GM18909 (cell line): ENCODE data around the gene OBP2B.

Experiments used
- ATAC-seq: cut with Tn5 transposase; IDR thresholded peaks from one replicate; pipeline ENCODE4 v1.9.1; 2021; ENCODE audit warnings: mild to moderate bottlenecking; ENCODE audit not compliant: unreplicated experiment, poor library complexity

The OBP2B gene

GRCh38 chr9:133202688-133203453 lies 6.2 kb downstream of the OBP2B start:
- no peak for ATAC-seq

GRCh38 chr9:133202145-133202513 lies 6.9 kb downstream of the OBP2B start:
- ATAC-seq, result no peak

GRCh38 chr9:133201424-133202144 lies 7.5 kb downstream of the OBP2B start:
- no peak for ATAC-seq

- no peak for ATAC-seq
Measured at GRCh38 chr9:133200631-133201030, 8.4 kb downstream of the OBP2B start.

DNA sequence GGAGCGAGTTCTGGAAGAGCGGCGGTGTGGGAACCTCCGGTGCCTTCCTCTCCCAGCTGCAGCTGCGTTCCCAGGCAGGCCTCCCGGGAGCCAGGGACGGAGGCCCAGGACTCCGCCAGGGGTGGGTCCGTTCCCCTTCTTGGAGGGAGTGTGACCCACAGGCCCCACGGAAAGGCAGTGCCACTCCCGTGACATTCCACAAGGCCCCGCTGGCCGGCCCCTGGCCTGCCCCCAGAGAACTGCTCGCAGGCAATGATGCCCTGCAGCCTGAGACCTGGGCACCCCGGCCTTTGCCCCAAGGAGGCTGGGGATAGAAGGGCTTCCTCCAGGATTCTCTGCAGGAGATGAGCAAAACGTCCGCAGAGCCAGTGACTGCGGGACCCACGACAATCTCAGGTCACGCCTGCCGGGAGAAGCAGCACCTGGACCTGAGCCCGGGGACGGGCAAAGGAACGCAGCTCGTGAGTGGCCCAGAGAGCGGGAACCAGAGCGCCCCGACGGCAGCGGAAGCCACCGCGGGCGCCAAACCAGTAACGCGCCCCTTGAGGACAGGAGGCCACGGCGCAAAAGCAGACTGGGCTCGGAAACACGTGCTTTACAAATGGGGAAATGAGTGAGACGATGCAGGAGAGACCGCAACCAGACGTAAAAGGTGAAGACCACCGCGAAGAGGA lies 9.3 kb downstream of the OBP2B start:
- no peak for ATAC-seq

- ATAC-seq, result no peak
Measured at GRCh38 chr9:133195029-133195428, 14.0 kb downstream of the OBP2B start.

DNA sequence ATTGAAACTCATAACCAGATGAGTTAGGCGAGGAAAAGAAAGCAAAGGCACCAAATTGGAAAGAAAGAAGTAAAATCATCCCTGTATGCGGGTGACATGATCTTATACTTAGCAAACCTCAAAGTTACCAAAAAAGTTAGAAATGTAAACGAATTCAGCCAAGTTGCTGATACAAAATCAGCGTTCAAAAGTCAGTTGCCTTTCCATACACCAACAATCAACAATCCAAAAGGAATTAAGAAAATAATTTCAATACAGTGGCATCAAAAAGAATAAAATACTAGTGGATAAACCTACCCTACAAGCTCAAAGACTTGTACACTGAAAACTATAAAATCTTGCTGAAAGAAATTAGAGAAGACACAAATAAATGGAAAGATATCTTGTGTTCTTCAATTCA lies 14.5 kb downstream of the OBP2B start:
- ATAC-seq, result no peak

DNA sequence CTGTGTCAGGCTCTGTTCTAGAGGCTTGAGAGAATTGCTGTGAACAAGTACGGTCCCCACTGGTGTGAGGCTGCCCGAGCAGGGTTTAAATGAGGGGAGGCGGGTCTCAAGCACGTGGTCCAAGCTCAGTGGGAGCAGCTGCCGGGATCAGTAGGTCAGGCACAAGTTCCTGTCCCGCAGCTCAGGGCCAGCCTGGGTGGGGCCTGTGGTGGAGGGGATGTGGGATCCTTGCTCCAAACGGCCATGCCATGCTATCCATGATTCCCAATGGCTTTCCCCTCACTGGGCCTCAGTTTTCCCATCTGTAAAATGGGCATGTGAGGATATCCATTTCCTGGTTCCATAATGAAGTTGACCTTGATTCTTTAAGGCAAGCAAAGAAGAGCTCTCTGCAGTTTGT lies 17.1 kb downstream of the OBP2B start:
- no peak for ATAC-seq

DNA sequence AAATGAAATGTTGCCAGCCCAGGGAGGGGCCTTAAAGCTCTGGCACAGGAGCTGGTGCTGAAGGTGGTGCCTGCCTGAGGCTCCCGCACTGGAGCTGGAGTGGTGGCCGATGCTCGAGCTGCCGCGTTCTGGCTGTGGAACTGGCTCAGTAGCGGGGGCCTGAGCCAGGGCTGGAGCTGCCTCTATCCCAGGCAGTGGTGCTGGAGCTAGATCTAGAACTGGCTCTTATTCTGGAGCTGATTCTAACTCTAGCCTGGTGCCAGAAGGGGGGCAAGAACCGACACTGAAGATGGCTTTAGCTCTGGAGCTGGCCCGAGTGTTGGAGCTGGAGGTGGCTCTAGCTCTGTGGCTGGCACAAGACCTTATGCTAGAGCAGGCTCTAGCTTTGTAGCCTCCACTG lies 19.2 kb downstream of the OBP2B start:
- ATAC-seq, result no peak

- ATAC-seq, result no peak
Measured at GRCh38 chr9:133188843-133189180, 20.2 kb downstream of the OBP2B start.

DNA sequence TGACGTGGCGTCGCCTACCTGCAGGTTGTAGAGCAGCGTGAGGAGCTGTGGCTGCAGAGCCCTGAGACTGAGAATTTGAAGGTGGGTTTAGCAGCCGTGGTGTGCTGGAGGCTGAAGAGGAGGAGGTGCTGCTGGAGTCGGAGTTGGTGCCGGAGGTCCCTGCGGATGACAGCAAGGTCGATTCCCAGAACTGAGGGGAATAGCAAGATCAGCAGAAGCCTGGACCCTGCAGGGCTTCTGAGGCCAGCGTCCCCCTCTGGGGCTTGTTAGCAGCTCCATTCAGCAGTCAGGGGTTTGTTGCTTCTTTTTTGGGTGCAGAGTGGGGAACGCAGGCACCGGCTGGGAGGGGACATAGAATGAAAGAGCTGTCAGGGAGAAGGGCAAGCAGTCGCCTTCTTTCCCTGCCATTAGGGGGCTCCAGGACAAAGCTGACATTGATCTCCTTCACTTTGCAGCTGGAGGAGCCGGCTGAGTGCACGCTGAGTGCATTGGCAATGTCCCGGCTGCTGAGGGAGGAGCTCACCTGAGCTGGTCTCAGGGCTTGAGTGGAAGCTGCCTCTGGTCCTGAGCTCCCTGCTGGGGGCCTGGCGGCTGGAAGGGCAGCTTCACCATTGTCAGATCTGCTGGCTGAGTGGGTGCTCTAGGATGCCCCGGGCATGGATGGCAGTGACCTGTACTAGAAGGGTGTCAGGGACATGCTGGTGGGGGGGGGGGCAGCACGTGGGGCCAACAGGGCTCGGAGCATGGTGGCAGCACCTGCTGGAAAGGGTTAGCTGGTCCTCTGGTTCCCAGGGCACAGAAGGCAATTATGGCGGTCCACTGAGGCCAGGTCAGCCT lies 20.8 kb downstream of the OBP2B start:
- no peak for ATAC-seq

DNA sequence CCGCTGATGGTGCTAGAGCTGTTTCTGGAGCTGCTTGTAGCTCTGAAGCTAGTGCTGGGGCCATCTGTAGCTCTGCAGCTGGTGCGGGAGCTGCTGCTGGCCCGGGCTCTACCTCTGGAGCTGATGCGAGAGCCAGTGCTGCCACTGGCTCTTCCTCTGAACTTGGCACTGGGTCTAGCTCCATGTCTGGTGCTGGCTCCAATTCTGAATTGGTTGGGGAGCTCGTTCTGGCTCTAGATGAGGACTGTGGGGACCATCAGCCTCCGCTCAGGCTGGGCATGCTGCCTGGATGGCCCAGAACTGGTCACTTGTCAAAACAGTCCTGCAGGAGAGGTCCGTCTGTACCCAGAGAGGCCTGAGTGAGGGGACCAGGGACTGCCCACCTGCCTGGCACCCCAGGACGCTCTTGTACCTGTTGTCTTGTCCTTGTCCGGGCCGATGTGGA lies 21.5 kb downstream of the OBP2B start:
- ATAC-seq, result no peak

- ATAC-seq, result no peak
Measured at GRCh38 chr9:133186736-133187135, 22.3 kb downstream of the OBP2B start.

DNA sequence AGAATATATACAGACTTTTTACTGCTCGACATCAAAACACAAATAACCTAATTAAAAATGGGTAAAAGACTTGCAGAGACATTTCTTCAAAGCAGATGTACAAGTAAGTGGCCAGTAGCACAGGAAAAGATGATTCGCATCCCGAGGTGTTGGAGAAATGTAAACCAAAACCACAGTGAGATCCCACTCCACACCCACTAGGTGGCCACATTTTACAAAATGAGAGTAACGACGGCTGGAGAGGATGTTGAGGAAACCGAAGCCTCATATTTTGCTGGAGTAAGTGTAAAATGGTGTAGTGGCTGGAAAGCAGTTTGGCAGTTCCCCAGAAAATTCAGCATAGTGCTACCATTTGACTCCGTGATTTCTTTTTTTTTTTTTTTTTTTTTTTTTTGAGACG lies 24.1 kb downstream of the OBP2B start:
- ATAC-seq, result no peak

DNA sequence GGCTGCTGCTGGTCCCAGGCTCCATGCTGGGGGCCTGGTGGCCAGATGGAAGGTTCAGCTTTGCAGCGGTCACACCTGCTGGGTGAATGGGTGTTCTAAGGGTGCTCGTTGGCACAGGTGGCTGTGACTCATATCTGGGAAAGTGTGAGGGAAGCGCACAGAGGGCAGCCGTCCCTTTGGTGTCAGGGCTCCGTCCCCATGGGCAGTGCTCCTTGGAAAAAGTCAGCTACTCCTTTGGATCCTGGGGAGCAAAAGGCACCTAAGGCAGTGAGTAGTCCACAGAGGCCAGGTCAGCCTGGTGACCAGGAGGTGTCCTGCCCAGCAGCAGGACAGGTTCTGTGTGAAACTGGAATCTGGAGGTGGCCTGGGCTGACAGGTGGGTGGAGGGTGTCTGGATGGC lies 26.9 kb downstream of the OBP2B start:
- no peak for ATAC-seq

DNA sequence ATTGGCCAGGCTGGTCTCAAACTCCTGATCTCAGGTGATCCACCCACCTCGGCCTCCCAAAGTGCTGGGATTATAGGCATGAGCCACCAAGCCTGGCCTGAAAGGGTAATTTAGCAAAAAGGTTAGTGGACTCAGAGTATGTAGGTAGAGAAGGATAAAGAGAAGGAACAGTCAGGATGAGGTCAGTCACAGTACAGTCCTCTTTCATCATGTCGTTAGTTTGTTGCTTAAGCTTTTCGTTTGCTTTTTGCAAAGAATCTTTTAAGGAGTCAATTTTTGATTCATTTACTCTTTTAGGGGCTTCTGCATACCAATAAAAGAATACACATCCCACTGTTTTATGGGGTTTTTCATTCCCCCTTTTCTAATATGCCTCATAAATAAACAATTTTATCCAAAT lies 27.5 kb downstream of the OBP2B start:
- no peak for ATAC-seq

DNA sequence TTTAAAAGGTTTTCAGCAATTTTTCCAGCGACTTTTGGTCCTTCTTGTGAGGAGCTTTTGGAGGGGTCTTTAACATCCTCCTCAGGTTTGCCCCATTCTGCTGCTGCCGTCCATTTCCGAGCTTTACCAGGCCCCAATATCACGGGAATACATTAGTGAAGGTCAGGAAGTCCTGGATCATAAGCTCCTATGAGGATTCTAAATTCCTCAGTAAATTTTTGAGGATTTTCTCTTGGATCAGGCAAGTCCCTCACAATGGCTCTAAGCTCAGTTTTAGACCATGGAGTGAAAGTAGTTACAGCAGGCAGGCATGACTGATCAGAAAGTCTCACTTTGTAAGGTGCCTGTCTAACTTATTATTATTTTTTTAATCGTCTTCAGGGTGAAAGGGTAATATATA lies 28.1 kb downstream of the OBP2B start:
- no peak for ATAC-seq

DNA sequence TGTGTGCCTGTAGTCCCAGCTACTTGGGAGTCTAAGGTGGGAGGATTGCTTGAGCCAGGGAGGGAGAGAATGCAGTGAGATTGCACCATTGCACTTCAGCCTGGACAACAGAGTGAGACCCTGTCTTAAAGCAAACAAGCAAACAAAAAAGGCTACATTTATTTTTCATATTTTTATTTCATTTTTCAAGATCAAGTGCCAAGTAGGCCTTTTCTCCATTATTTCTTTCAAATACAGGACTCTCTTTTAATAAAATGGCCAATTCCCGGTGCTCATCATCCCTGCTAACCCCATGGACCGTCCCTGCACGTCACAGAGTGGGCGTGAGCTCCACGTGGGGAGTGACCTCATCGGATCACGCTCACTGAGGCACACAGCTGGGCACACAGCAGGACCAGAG lies 36.0 kb downstream of the OBP2B start:
- no peak for ATAC-seq

GRCh38 chr9:133171161-133171961 lies 37.7 kb downstream of the OBP2B start:
- no peak for ATAC-seq

DNA sequence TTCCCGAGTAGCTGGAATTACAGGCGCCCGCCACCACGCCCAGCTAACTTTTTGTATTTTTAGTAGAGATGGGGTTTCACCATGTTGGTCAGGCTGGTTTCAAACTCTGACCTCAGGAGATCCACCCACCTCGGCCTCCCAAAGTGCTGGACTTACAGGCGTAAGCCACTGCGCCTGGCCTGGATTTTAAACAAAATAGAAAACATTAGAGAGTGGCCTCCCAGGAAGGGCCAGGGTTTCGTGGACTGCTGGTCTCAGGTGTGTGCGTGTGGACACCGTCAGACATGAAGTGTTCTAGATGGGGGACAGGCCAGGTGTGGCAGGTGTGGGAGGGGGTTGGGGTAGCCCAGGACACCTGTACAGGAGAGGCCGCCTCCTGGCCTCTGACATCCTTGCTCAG lies 38.3 kb downstream of the OBP2B start:
- ATAC-seq, result no peak
